HFFc6 (cell line): ENCODE data around the gene ABCF2. TPM values are rescaled to one million over a fixed set of nuclear protein-coding genes. Genes with fewer than 3 reads are reported as not detected.

Experiments used
- DNase-seq: peaks from one replicate; pipeline ENCODE4 v3.0.0-alpha.2; 2018
- H3K27ac Mint-ChIP-seq: 2 replicates; pipeline ENCODE4 v1.8.0; 2020; ENCODE audit warnings: mild to moderate bottlenecking, mixed read lengths
- H3K27me3 Mint-ChIP-seq: 2 replicates; pipeline ENCODE4 v1.8.0; 2021; ENCODE audit warnings: mild to moderate bottlenecking, moderate library complexity, mixed read lengths; ENCODE audit not compliant: insufficient read depth
- H3K36me3 Mint-ChIP-seq: 2 replicates; pipeline ENCODE4 v1.8.0; 2021; ENCODE audit warnings: low read depth, mixed read lengths
- H3K4me1 Mint-ChIP-seq: 2 replicates; pipeline ENCODE4 v1.8.0; 2020; ENCODE audit warnings: low read depth, mixed read lengths
- H3K4me3 Mint-ChIP-seq: 2 replicates; pipeline ENCODE4 v1.8.0; 2020; ENCODE audit warnings: mild to moderate bottlenecking, moderate library complexity, mixed read lengths
- H3K9me3 Mint-ChIP-seq: 2 replicates; pipeline ENCODE4 v1.8.0; 2020; ENCODE audit warnings: mild to moderate bottlenecking, mixed read lengths
- CTCF ChIP-seq: fragments of 200-600 bp; sonication (generic); IDR thresholded peaks from 2 replicates; pipeline ENCODE4 v1.5.0; 2021; ENCODE audit warnings: antibody characterized with exemption, mild to moderate bottlenecking
- total RNA-seq, 6 experiments: library from RNA; stranded (reverse); fragmentation: NEBNext Ultra II Directional; extraction: Animal tissue kit (Norgen Biotek cat#: 25700); gene quantifications; 2 replicates in 1 of 6; 3 replicates in 5 of 6; pipeline ENCODE4 v1.2.3, GENCODE V29; 2021

The ABCF2 gene
- total RNA-seq, 6 experiments from 2014 or later = 63.8 to 79.7 (median 67.8) TPM

DNA sequence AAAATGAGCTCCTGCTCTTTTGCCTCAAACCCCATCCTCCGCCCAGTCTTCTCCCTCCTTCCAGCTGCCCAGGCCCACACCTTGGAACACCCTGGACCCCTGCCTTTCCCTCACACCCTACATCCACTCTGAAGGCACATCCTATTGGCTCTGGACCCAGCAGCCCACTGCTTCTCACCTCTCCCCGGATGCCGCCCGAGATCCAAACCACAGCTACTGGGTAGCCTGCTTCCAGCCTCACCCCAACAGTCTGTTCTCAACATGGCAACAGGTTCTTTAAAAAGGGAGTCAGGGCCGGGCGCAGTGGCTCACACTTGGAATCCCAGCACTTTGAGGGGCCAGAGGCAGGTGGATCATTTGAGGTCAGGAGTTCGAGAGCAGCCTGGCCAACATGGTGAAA lies 31.0 kb upstream of the ABCF2 start:
- Mint-ChIP-seq H3K27me3 (peaks cover 63% of the 10 kb centered on the region), H3K4me1 (0 out of 2 replicates have a peak, but pooled peaks cover under 1% of the 10 kb centered on the region), H3K27ac (no peak overlapping the region), H3K36me3 (0 out of 2 replicates have a peak, but pooled peaks cover 4% of the 10 kb centered on the region), H3K4me3 (no peak overlapping the region), H3K9me3 (no peaks in the 10 kb centered on the region; the same call in 1 of the 2 replicates)
- no peak for TF ChIP-seq CTCF
- no peak for DNase-seq

DNA sequence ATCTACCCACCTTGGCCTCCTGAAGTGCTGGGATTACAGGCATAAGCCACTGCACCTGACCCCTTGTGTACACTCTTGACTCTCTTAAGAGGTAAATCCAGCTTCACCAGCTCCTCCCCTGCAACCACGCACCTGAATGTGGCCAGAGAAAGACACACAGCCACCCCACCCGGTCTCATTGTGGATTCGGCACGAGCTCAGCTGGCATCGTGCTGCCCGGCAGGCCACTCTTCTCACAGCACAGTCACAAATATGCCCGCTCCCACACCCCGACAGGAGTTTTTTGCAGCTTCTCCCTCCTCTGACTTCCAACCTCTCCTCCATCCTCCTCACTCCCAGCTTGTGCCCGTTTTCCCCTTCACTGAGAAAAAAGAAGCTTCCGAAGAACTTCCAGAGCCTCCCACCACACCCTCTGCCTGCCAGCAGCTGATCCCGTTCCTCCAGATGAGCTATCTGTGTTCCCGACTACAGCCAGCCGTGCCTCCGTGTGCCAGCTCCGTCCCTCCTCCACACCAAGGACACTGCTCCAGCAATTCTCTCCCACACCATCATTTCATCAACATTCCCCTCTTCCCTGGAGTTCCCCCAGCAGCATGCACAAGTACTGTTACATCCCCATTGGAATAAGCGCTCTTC lies 29.5 kb upstream of the ABCF2 start:
- no peak overlapping the region for H3K4me3 Mint-ChIP-seq
- TF ChIP-seq CTCF = no peak
- no peak overlapping the region for H3K27ac Mint-ChIP-seq
- DNase-seq = no peak
- 0 out of 2 replicates have a peak, but pooled peaks cover 4% of the 10 kb centered on the region for H3K36me3 Mint-ChIP-seq
- H3K27me3 Mint-ChIP-seq = peaks cover 51% of the 10 kb centered on the region
- peaks cover 11% of the 10 kb centered on the region for H3K4me1 Mint-ChIP-seq
- H3K9me3 Mint-ChIP-seq = no peaks in the 10 kb centered on the region; the same call in 1 of the 2 replicates

GRCh38 chr7:151255390-151255789 lies 28.4 kb upstream of the ABCF2 start:
- Mint-ChIP-seq H3K9me3 (no peaks in the 10 kb centered on the region; the same call in 1 of the 2 replicates), H3K4me3 (no peak overlapping the region), H3K27ac (no peak overlapping the region), H3K36me3 (0 out of 2 replicates have a peak, but pooled peaks cover 4% of the 10 kb centered on the region), H3K27me3 (peaks cover 43% of the 10 kb centered on the region), H3K4me1 (peaks cover 21% of the 10 kb centered on the region)
- DNase-seq = no peak
- TF ChIP-seq CTCF = no peak

- H3K4me3 Mint-ChIP-seq = no peak overlapping the region
- H3K9me3 Mint-ChIP-seq = no peaks in the 10 kb centered on the region; the same call in 1 of the 2 replicates
- TF ChIP-seq CTCF = no peak
- H3K27ac Mint-ChIP-seq = no peak overlapping the region
- 0 out of 2 replicates have a peak, but pooled peaks cover 4% of the 10 kb centered on the region for H3K36me3 Mint-ChIP-seq
- DNase-seq = no peak
- H3K4me1 Mint-ChIP-seq = peaks cover 26% of the 10 kb centered on the region
- peaks cover 39% of the 10 kb centered on the region for H3K27me3 Mint-ChIP-seq
Observed at GRCh38 chr7:151254851-151255250, 27.8 kb upstream of the ABCF2 start.

GRCh38 chr7:151254316-151254715 lies 27.3 kb upstream of the ABCF2 start:
- no peak for DNase-seq
- Mint-ChIP-seq H3K4me3 (no peak overlapping the region), H3K27ac (no peak overlapping the region), H3K4me1 (peaks cover 30% of the 10 kb centered on the region), H3K27me3 (peaks cover 38% of the 10 kb centered on the region), H3K36me3 (0 out of 2 replicates have a peak, but pooled peaks cover 4% of the 10 kb centered on the region), H3K9me3 (no peaks in the 10 kb centered on the region; the same call in 1 of the 2 replicates)
- no peak for TF ChIP-seq CTCF
